ENCODE measurements around the gene TICRR.
"Not testable (repeated sequence)": the region's sequence is repeated elsewhere in the genome, so short reads cannot be mapped to it uniquely, and the experiment has no call there.

Gene TICRR

DNA sequence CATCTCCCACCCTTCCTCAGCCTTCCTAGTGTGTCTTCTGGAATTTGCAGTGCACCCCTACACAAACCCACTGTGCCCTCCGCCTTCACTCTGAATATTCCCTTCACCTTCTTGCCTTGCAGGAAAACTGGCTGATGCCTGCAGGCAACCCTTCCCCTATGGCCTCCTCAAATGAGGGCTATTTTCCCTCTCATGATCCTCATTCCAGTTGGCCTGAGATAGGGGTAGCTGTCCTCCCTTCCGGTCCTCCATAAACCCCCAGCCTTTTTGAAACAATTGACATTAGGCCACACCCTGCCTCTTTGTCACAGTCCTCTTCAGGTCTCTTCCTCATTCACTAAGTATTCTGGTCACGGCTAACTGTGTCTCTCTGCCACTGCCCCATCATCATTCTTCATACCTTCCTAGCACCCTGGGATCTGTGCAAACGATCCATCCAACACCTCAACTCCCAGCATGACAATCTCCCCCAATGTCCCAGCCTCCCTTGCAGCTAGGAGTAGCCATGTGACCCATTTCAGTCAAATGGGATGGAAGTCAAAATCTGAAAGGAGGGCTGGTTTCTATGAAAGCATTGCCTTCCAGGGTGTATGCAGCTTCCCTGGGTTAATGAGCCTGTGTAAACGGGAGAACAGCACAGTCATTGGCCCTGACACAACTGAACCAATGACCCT, 8.5 kb upstream of the TICRR start:
- no peak for DNase-seq

DNA sequence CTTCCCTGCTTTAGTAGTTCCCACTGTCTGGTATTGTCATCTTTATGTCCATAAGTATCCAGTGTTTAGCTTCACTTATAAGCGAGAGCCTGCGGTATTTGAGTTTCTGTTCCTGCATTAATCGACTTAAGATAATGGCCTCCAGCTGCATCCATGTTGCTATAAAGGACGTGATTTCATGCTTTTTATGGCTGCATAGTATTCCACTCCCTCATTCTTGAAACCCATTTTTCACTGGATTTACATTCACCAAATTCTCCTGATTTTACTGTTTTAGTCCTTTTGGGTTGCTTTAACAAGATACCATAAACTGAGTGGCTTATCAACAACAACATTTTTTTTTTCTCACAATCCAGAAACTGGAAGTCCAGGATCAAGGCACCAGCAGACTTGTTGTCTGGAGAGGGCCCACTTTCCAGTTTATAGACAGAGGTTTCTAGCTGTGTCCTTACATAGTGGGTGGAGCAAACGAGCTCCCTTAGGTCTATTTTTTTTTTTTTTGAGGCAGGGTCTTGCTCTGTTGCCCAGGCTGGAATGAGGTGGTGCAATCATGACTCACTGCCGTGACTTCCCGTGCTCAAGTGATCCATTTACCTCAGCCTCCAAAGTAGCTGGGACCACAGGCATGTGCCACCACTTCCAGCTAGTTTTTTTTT, 6.1 kb upstream of the TICRR start:
- DNase-seq, result no peak

GRCh38 chr15:89575656-89576416, 567 bp downstream of the TICRR start:
- DNase-seq, result no peak

DNA sequence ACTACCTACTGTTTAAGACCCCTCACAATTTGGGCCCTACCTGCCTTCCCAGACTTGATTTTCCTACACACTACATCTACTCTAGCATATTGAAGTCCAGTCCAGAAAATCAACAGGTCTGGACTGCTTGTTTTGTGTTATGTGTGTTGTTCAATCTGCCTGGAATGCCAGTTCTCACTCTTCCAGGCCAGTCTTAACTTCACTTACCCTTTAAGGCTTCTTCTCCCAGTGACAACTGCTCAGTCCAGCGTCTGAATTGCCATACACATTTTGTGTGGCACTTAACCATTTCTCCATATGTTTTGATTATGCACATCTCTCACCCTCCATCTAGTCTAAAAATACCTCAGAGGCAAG, 1.1 kb downstream of the TICRR start:
- DNase-seq, result no peak

- no peak for DNase-seq
Observed at GRCh38 chr15:89577776-89578115, 2.5 kb downstream of the TICRR start.

GRCh38 chr15:89578146-89578545, 2.9 kb downstream of the TICRR start:
- DNase-seq, result no peak

DNA sequence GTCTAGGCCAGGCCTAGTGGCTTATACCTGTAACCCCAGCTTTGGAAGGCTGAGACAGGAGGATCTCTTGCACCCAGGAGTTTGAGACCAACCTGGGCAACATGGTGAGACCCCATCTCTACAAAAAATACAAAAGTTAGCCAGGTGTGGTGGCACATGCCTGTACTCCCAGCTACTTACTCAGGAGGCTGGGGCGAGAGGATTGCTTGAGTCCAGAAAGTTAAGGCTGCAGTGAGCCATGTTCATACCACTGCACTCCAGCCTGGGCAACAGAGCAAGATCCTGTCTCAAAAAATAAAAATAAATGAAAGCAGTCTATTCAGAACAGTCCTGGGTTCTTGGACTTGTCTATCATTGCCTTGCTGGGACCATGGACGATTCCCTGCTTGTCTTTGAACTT, 5.5 kb downstream of the TICRR start:
- not testable (repeated sequence) for DNase-seq

GRCh38 chr15:89586651-89587050, 11.4 kb downstream of the TICRR start:
- no peak for DNase-seq

GRCh38 chr15:89587955-89588354, 12.7 kb downstream of the TICRR start:
- DNase-seq, result no peak

DNA sequence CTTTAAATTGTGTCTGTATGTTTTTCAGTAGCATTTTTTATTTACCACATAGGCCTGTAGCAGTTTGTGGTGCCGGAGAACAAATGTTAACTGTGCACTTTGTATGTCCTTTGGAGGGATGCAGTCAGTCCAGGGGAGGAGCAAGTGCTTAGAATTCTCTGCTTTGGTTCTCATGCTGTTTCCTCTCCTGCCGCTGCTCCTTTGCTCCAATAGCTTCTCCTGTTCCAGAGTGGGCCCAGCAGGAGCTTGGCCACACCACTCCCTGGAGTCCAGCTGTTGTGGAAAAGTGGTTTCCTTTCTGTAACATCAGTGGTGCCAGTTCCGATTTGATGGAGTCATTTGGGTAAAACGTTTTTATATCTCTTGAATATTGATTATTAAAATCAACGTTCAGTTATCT, 16.6 kb downstream of the TICRR start:
- DNase-seq, result no peak

GRCh38 chr15:89593018-89593417, 17.7 kb downstream of the TICRR start:
- no peak for DNase-seq

DNA sequence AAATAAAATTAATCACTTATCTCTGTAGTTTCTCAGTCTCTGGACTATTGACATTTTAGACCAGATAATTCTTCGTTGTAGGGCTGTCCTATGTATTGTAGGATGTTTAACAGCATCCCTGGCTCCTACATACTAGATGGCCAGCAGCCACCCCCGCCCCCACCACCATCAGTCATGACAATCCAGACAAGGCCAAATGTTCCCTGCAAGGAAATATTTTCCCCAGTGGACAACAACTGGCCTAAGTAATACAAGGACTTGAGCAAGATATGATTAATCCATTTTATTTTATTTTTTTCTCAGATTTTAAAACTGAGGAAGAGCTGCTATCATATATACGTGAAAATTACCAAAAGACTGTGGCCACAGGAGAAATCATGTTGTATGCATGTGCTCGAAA, 23.8 kb downstream of the TICRR start:
- no peak for DNase-seq

- DNase-seq, result no peak
Observed at GRCh38 chr15:89611317-89611716, 36.0 kb downstream of the TICRR start.

DNA sequence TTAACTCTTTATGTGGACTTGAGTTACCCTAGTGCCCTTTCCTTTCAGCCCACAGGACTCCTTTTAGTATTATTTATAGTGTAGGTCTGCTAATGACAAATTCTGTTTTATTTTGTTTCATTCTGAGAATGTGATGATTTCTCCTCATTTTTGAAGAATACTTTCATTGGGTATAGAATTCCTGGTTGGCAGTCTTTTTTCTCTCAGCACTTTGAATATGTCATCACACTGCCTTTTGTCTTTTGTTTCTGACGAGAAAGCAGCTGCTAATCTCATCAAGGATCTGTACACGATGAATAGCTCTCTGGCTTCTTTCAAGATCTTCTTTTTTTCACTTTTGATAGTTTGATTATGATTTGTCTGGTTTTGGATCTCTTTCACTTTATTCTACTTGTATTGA, 37.8 kb downstream of the TICRR start:
- no peak for DNase-seq

DNA sequence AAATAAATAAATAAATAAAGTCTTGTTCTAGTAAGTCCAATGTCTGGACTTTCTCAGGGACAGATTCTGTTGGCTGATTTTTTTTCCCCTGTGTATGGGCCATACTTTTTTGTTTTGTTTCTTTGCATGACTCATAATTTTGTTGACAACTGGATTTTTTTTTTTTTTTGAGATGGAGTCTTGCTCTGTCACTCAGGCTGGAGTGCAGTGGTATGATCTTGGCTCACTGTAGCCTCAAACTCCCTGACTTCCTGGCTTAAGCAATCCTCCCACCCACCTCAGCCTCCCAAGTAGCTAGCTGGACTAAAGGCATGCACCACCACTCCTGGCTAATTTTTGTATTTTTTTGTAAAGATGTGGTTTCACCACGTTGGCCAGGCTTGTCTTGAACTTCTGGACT, 38.9 kb downstream of the TICRR start:
- no peak for DNase-seq

- no peak for DNase-seq
Observed at GRCh38 chr15:89615135-89615534, 39.9 kb downstream of the TICRR start.

GRCh38 chr15:89616228-89616627, 41.0 kb downstream of the TICRR start:
- DNase-seq, result no peak

GRCh38 chr15:89621547-89621946, 46.3 kb downstream of the TICRR start:
- no peak for DNase-seq

- DNase-seq, result no peak
Observed at GRCh38 chr15:89623165-89623564, 47.9 kb downstream of the TICRR start.

DNA sequence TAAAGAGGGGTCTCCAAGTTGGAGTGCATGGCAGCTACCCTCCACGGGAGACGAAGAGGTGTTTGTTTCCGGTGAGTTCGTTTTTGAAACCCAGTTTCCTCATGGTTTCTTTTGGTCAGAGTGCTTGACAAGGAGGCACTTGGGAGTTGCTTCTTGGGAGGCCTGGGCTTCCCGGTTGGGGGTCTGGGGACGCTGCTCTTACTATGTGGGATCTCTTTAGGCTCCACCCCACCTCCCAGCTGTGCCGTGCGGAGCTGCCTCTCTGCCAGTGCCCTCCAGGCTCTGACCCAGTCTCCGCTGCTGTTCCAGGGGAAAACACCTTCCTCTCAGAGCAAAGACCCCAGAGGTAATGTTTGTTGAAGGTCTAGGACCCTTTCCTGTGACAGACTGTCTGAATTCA, 50.4 kb downstream of the TICRR start:
- DNase-seq, result no peak

DNA sequence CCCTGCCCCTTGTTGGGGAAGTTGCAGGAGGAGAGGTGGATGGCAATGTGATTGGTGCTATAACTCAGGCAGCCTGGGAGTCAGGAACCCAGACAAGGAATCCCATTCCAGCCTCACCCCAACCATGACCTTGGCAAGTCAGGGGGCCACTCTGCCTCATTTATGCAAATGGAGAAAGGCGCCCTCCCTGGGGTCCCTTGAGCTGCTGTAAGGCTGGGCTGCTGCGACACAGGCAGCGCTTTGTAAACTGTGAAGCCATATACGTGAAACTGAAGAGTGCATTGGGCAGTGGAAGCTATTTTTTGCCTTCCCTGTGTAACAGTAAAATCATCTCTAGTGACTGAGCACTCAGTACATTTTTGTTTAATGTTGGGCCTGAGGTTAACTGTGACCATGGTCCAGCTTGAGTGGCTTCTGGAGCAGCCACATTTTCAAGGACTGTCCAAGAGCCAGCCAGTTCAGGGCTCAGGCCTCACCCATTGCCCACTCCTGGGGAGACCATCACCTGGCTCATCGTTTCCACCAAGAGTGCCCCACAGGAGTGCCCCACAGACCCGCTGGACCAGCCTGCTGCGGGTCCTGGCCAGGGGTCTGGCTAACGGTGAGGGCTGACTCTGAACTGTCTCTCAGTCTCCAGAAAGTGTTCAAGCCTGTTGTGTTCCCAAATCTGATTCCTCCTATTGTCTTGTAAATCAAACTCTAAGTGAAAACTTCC, 52.1 kb downstream of the TICRR start:
- no peak for DNase-seq

GRCh38 chr15:89628301-89628700, 53.0 kb downstream of the TICRR start:
- no peak for DNase-seq

- DNase-seq, result no peak
Observed at GRCh38 chr15:89628806-89629715, 53.8 kb downstream of the TICRR start.

Data from GF-D8 (cell line).